Testis (tissue), 3 donors: ENCODE measurements around the gene URB1. TPM values are rescaled to one million over a fixed set of nuclear protein-coding genes. Genes with fewer than 3 reads are reported as not detected.

ENCODE experiments used
- DNase-seq: peaks from one replicate; pipeline ENCODE4 v3.0.0-alpha.2; 2019
- H3K27ac ChIP-seq, 2 donors: fragments of 200-600 bp; sonication (generic); one replicate each; pipeline ENCODE4 v1.5.1; 2019
- H3K27me3 ChIP-seq: fragments of 200-600 bp; sonication (generic); one replicate; pipeline ENCODE4 v1.5.1; 2019
- H3K36me3 ChIP-seq: fragments of 200-600 bp; sonication (generic); one replicate; pipeline ENCODE4 v1.5.1; 2017; ENCODE audit warnings: low read depth; ENCODE audit errors: missing control alignments
- H3K4me1 ChIP-seq: fragments of 200-600 bp; sonication (generic); one replicate; pipeline ENCODE4 v1.5.1; 2019
- H3K4me3 ChIP-seq, 2 donors: fragments of 200-600 bp; sonication (generic); one replicate each; pipeline ENCODE4 v1.5.1; 2017 to 2019
- H3K9me3 ChIP-seq: fragments of 200-600 bp; sonication (generic); one replicate; pipeline ENCODE4 v1.5.1; 2017
- CTCF ChIP-seq, 3 experiments: fragments of 450-650 bp in 2 of 3; fragments of 200-600 bp in 1 of 3; sonication (generic) in 1 of 3; IDR thresholded peaks; one replicate each; pipeline ENCODE4 v1.5.1; 2016 to 2019; ENCODE audit warnings: antibody characterized with exemption in 3 of 3, mild to moderate bottlenecking in 2 of 3, moderate library complexity in 1 of 3
- POLR2A ChIP-seq: fragments of 450-650 bp; IDR thresholded peaks from one replicate; pipeline ENCODE4 v1.6.1; 2017; ENCODE audit warnings: antibody characterized with exemption, mild to moderate bottlenecking, moderate library complexity
- WGBS, 2 donors: methylation state at CpG; one replicate each; pipeline ENCODE4 v1.1.5; 2018; 5-methylcytosine and 5-hydroxymethylcytosine counted together
- intact Hi-C: fragments of 100-400 bp; cut with DNase I; formaldehyde crosslinking; loops from one replicate; pipeline ENCODE4 v1.15.1; 2023; ENCODE audit warnings: low total_unique reads
- polyA plus RNA-seq: library from polyadenylated mRNA; stranded (reverse); fragments of 350-450 nt; fragmentation: Illumina TruSeq; extraction: RNeasy Lipid Tissue Mini Kit (QIAGEN cat#74804); gene quantifications from one replicate; pipeline ENCODE4 v1.2.3, GENCODE V29; 2014; ENCODE audit warnings: low read depth, low replicate concordance; ENCODE audit not compliant: insufficient read depth
- total RNA-seq, 2 donors: library from RNA; depleted of rRNA; stranded (reverse); fragments of >200 nt; gene quantifications; one replicate each; pipeline ENCODE4 v1.2.3, GENCODE V29; 2016

Gene URB1
- total and polyA plus RNA-seq, 3 donors from 2014 or later, result 16.6 to 41.4 (median 38.8) TPM

GRCh38 chr21:32410916-32411315 is 18.1 kb upstream of the URB1 start:
- Histone ChIP-seq H3K36me3 (no peaks in the 10 kb centered on the region), H3K4me3 (peak overlapping the region in 1 of 2 donors; percentile 87), H3K27me3 (no peaks in the 10 kb centered on the region), H3K27ac (peak overlapping the region; percentile 97 to 98), H3K9me3 (no peaks in the 10 kb centered on the region), H3K4me1 (peaks cover 35% of the 10 kb centered on the region)
- no peak for DNase-seq
- intact Hi-C loops, result loop anchor here (5.0 kb wide), 1 partner anchor 46 kb away; no protein-coding TSS in a partner anchor
- 45 to 50% methylated on average over 5 of the region's 5 CpGs for WGBS, 2 donors
- TF ChIP-seq POLR2A, result no peak
- TF ChIP-seq CTCF (IDR thresholded peaks at IDR 0.05), result no peak

- Histone ChIP-seq H3K36me3 (no peaks in the 10 kb centered on the region), H3K4me3 (no peak overlapping the region), H3K9me3 (no peaks in the 10 kb centered on the region), H3K4me1 (peaks cover 29% of the 10 kb centered on the region), H3K27me3 (no peaks in the 10 kb centered on the region), H3K27ac (peak overlapping the region; percentile 97 to 98)
- WGBS, 2 donors, result 29 to 35% methylated on average over 4 of the region's 4 CpGs
- DNase-seq, result peak; percentile 37
- TF ChIP-seq CTCF (IDR thresholded peaks at IDR 0.05) (no peak), POLR2A (no peak)
- intact Hi-C loops, result loop anchor here (5.0 kb wide), 1 partner anchor 47 kb away; no protein-coding TSS in a partner anchor
Observed at GRCh38 chr21:32410291-32410690, 17.5 kb upstream of the URB1 start.

DNA sequence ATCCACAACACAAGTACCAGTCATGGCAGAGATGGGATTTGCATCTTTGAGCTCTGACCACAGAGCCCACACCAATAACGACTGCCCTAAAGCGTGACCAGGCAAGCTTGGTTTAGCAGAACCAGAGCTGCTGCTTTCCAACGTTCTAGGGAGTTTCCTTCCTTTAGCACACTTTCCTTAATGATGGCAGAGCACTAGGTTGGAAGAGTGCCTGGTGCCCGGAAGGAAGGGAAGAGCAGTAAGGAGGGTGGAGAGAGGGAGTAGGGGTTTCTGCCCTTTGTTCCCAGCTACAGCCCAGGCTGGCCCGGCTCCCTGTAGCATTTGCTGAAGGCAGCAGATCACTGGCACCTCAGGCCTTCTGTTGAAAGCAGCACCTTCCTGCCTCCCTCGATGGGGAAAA is 13.6 kb upstream of the URB1 start:
- no peaks in the 10 kb centered on the region for H3K9me3 ChIP-seq
- no peaks in the 10 kb centered on the region for H3K36me3 ChIP-seq
- H3K4me1 ChIP-seq, result peaks cover 11% of the 10 kb centered on the region
- no peak overlapping the region for H3K27ac ChIP-seq
- H3K27me3 ChIP-seq, result no peaks in the 10 kb centered on the region
- no peak for DNase-seq
- TF ChIP-seq CTCF (IDR thresholded peaks at IDR 0.05) (no peak), POLR2A (no peak)
- no peak overlapping the region for H3K4me3 ChIP-seq
- intact Hi-C loops, result loop anchor here (10.0 kb wide), 1 partner anchor 158 kb away; no protein-coding TSS in a partner anchor
- WGBS, 2 donors, result 58 to 59% methylated on average over 6 of the region's 6 CpGs

- Histone ChIP-seq H3K36me3 (no peaks in the 10 kb centered on the region), H3K4me3 (no peak overlapping the region), H3K27ac (no peak overlapping the region), H3K9me3 (no peaks in the 10 kb centered on the region), H3K27me3 (no peaks in the 10 kb centered on the region), H3K4me1 (no peaks in the 10 kb centered on the region)
- WGBS, 2 donors, result 23 to 40% methylated on average over 5 of the region's 5 CpGs
- intact Hi-C loops, result loop anchor here (10.0 kb wide), 1 partner anchor 162 kb away; no protein-coding TSS in a partner anchor
- DNase-seq, result peak; percentile 81
- peak; percentile 60 to 75 (median 68) for TF ChIP-seq CTCF (IDR thresholded peaks at IDR 0.05)
- no peak for TF ChIP-seq POLR2A
Observed at GRCh38 chr21:32403201-32403777, 10.5 kb upstream of the URB1 start.

GRCh38 chr21:32393677-32394001 is 827 bp upstream of the URB1 start:
- intact Hi-C loops, result no loop called here
- Histone ChIP-seq H3K4me1 (peaks cover 9% of the 10 kb centered on the region), H3K27ac (peak overlapping the region; percentile 73 to 80), H3K4me3 (peak overlapping the region; percentile 77 to 92), H3K27me3 (no peaks in the 10 kb centered on the region), H3K36me3 (no peaks in the 10 kb centered on the region), H3K9me3 (no peaks in the 10 kb centered on the region)
- whole genome bisulfite sequencing, 2 donors, result 34 to 36% methylated on average over 9 of the region's 9 CpGs
- no peak for DNase-seq
- TF ChIP-seq POLR2A (no peak), CTCF (IDR thresholded peaks at IDR 0.05) (no peak)
